PC-9 (cell line): ENCODE measurements around the gene HES4.
"Not testable (repeated sequence)": the region's sequence is repeated elsewhere in the genome, so short reads cannot be mapped to it uniquely, and the experiment has no call there.

ENCODE experiments used
- EZH2 ChIP-seq: fragments of 200-600 bp; sonication (generic); IDR thresholded peaks from 2 replicates; pipeline ENCODE4 v1.8.0; 2017; ENCODE audit warnings: antibody characterized with exemption, low read depth
- TF ChIP-seq, protein P1 (sequence below): fragments of 200-600 bp; sonication (generic); conservative IDR thresholded peaks from 2 replicates; pipeline ENCODE4 v1.6.1; 2017; ENCODE audit warnings: mixed run types, antibody characterized with exemption, mild to moderate bottlenecking, moderate library complexity

DNA sequence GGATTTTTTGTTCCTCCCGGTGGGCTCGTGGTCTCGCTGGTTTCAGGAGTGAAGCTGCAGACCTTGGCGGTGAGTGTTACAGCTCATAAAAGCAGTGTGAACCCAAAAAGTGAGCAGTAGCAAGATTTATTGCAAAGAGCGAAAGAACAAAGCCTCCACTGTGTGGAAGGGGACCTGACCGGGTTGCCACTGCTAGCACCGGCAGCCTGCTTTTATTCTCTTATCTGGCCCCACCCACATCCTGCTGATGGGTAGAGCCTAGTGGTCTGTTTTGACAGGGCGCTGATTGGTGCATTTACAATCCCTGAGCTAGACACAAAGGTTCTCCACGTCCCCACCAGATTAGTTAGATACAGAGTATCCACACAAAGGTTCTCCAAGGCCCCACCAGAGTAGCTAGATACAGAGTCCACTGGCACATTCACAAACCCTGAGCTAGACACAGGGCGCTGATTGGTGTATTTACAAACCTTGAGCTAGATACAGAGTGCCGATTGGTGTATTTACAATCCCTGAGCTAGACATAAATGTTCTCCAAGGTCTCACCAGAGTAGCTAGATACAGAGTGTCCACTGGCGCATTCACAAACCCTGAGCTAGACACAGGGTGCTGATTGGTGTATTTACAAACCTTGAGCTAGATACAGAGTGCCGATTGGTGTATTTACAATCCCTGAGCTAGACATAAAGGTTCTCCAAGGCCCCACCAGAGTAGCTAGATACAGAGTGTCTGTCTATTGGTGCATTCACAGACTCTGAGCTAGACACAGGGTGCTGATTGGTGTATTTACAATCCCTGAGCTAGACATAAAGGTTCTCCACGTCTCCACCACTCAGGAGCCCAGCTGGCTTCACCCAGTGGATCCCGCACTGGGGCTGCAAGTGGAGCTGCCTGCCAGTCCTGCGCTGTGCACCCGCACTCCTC lies 17.8 kb upstream of the HES4 start:
- TF ChIP-seq, protein P1, sequence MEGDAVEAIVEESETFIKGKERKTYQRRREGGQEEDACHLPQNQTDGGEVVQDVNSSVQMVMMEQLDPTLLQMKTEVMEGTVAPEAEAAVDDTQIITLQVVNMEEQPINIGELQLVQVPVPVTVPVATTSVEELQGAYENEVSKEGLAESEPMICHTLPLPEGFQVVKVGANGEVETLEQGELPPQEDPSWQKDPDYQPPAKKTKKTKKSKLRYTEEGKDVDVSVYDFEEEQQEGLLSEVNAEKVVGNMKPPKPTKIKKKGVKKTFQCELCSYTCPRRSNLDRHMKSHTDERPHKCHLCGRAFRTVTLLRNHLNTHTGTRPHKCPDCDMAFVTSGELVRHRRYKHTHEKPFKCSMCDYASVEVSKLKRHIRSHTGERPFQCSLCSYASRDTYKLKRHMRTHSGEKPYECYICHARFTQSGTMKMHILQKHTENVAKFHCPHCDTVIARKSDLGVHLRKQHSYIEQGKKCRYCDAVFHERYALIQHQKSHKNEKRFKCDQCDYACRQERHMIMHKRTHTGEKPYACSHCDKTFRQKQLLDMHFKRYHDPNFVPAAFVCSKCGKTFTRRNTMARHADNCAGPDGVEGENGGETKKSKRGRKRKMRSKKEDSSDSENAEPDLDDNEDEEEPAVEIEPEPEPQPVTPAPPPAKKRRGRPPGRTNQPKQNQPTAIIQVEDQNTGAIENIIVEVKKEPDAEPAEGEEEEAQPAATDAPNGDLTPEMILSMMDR, result not testable (repeated sequence)
- TF ChIP-seq EZH2, result not testable (repeated sequence)
